GM12865 (cell line): ENCODE data around the gene GNG12.

Experiments
- DNase-seq: peaks from one replicate; pipeline ENCODE4 v3.0.0; 2010; ENCODE audit warnings: low read depth
- H3K4me3 ChIP-seq: 2 replicates; pipeline ENCODE4 v1.5.1; 2011; ENCODE audit warnings: mild to moderate bottlenecking, low read depth, low read length, control low read depth
- TF ChIP-seq, protein P1 (sequence below): IDR thresholded peaks from 2 replicates; pipeline ENCODE4 v1.5.1; 2011; ENCODE audit warnings: low read length, control low read depth, low read depth, inconsistent platforms; ENCODE audit not compliant: insufficient read depth; ENCODE audit errors: missing control alignments

Gene GNG12

GRCh38 chr1:67827688-67828087 is 5.6 kb downstream of the GNG12 start:
- no peak for DNase-seq
- TF ChIP-seq, protein P1, sequence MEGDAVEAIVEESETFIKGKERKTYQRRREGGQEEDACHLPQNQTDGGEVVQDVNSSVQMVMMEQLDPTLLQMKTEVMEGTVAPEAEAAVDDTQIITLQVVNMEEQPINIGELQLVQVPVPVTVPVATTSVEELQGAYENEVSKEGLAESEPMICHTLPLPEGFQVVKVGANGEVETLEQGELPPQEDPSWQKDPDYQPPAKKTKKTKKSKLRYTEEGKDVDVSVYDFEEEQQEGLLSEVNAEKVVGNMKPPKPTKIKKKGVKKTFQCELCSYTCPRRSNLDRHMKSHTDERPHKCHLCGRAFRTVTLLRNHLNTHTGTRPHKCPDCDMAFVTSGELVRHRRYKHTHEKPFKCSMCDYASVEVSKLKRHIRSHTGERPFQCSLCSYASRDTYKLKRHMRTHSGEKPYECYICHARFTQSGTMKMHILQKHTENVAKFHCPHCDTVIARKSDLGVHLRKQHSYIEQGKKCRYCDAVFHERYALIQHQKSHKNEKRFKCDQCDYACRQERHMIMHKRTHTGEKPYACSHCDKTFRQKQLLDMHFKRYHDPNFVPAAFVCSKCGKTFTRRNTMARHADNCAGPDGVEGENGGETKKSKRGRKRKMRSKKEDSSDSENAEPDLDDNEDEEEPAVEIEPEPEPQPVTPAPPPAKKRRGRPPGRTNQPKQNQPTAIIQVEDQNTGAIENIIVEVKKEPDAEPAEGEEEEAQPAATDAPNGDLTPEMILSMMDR = no peak

GRCh38 chr1:67825591-67825990 is 7.7 kb downstream of the GNG12 start:
- TF ChIP-seq, protein P1 = no peak
- no peak for DNase-seq
- H3K4me3 ChIP-seq = no peak overlapping the region

More at GRCh38 chr1:67827688-67828087, 5.6 kb downstream of the GNG12 start:
- H3K4me3 ChIP-seq = no peak overlapping the region

GRCh38 chr1:67824766-67825165 is 8.5 kb downstream of the GNG12 start:
- DNase-seq = no peak
- H3K4me3 ChIP-seq = no peak overlapping the region
- TF ChIP-seq, protein P1 = no peak

- TF ChIP-seq, protein P1 = no peak
- H3K4me3 ChIP-seq = no peak overlapping the region
- DNase-seq = no peak
Measured at GRCh38 chr1:67823615-67824014, 9.7 kb downstream of the GNG12 start.

GRCh38 chr1:67821263-67821662 is 12.0 kb downstream of the GNG12 start:
- DNase-seq = no peak
- H3K4me3 ChIP-seq = no peak overlapping the region
- TF ChIP-seq, protein P1 = no peak

DNA sequence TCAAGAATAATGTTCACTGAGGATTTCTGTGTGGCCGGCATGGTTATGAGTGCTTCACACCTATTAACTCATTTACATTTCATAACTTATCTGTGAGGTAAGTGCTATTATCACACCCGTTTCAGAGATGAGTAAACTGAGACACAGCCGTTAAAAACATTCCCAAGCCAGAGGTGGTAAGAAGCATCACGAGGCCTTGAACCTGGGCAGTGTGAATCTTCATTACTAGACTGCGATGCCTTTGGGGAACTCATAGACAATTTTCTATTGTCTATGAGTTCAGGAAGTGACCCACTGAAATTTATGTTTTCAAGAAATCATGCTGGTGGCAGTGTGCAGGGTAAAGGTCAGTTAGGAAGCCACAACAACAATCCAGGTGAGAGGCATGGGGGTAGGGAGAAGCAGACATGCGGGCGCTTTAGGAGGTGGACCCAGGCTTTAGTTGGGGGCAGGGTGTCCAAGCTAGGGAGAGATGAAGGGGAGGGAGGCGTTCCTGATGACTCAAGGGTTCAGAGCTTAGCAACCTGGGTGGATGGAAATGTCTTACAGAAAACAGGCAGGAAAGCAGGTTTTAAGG is 14.5 kb downstream of the GNG12 start:
- DNase-seq = no peak
- TF ChIP-seq, protein P1 = no peak
- H3K4me3 ChIP-seq = no peak overlapping the region

- H3K4me3 ChIP-seq = no peak overlapping the region
- TF ChIP-seq, protein P1 = no peak
- DNase-seq = no peak
Measured at GRCh38 chr1:67818162-67818561, 15.1 kb downstream of the GNG12 start.
